GM12872 (cell line): Measurements from ENCODE around the gene ME3.

ENCODE experiments used
- CTCF ChIP-seq: IDR thresholded peaks from 3 replicates; pipeline ENCODE4 v1.5.1; 2011; ENCODE audit warnings: low read depth, mild to moderate bottlenecking, low read length, moderate library complexity; ENCODE audit not compliant: insufficient read depth

Gene ME3

GRCh38 chr11:86511086-86511551, 161.3 kb downstream of the ME3 start:
- no peak for TF ChIP-seq CTCF

- TF ChIP-seq CTCF, result no peak
Observed at GRCh38 chr11:86510674-86511073, 161.7 kb downstream of the ME3 start.

- no peak for TF ChIP-seq CTCF
Observed at GRCh38 chr11:86510097-86510496, 162.3 kb downstream of the ME3 start.

- TF ChIP-seq CTCF, result no peak
Observed at GRCh38 chr11:86509588-86509974, 162.8 kb downstream of the ME3 start.

- no peak for TF ChIP-seq CTCF
Observed at GRCh38 chr11:86508604-86509587, 163.5 kb downstream of the ME3 start.

GRCh38 chr11:86507249-86507845, 165.1 kb downstream of the ME3 start:
- TF ChIP-seq CTCF, result no peak

GRCh38 chr11:86506235-86506634, 166.2 kb downstream of the ME3 start:
- TF ChIP-seq CTCF, result no peak
